ENCODE results near the gene LRRC4. TPM values are rescaled to one million over a fixed set of nuclear protein-coding genes. Genes with fewer than 3 reads are reported as not detected.

The LRRC4 gene
- total and polyA plus RNA-seq, 2 donors (not counting 3 experiments of a cell fraction or from before 2014, with no cell fraction given) = 3.8 to 4.2 TPM

DNA sequence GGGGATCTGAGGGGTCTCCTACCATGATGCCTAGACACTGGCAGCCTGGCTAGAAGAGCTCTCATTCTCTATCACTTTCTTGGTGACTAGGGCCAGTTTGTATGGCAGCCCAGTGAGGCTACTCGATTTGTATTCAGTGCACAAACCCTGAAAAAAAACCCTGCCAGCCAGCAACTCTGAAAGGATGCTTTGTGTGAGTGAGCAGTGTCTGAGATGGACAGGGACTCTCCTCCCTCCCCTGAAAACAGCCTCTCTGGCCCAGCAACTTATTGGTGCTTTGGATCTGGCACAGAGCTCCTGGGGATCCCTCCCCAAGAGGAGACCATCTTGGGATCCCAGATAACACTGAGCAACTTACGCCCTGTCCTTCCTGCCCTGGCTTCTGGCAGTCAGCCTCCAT, 10.8 kb upstream of the LRRC4 start:
- Histone ChIP-seq H3K4me3 (replicated peaks in 1 of 3; ENCODE audit: insufficient read depth in 1 of 3, low read depth in 1 of 3, low read length in 3 of 3) (no peak overlapping the region), H3K9ac (replicated peaks; ENCODE audit: extremely low read depth, insufficient read depth, low read length) (no peak overlapping the region), H4K20me1 (replicated peaks; ENCODE audit: control insufficient read depth, extremely low read depth, insufficient read depth, low read length) (peaks cover 7% of the 10 kb centered on the region), H3K27me3 (ENCODE audit: control insufficient read depth in 2 of 2, insufficient read depth in 2 of 2, low read length in 2 of 2) (no peaks in the 10 kb centered on the region), H3K79me2 (ENCODE audit: control insufficient read depth, insufficient read depth, low read length) (peaks cover 4% of the 10 kb centered on the region), H3K4me2 (ENCODE audit: insufficient read depth, low read length) (no peak overlapping the region), H3K4me1 (ENCODE audit: control insufficient read depth, extremely low read depth, insufficient read depth, low read length) (peaks cover 19% of the 10 kb centered on the region), H3K36me3 (ENCODE audit: control insufficient read depth in 2 of 2, extremely low read depth in 1 of 2, insufficient read depth in 2 of 2, low read length in 2 of 2) (peaks cover 0 to 3% of the 10 kb centered on the region in 2 experiments), H3K9me3 (replicated peaks; ENCODE audit: control insufficient read depth, insufficient read depth, low read length) (no peaks in the 10 kb centered on the region), H3K27ac (ENCODE audit: insufficient read depth, low read depth, low read length) (no peak overlapping the region), H2AFZ (ENCODE audit: low read depth, low read length) (no peak overlapping the region), H3K9me1 (replicated peaks; ENCODE audit: control insufficient read depth, extremely low read depth, insufficient read depth, low read length) (no peaks in the 10 kb centered on the region)
- intact Hi-C loops (cut with micrococcal nuclease) (no loop called here), dilution Hi-C loops (cut with MboI; ENCODE audit: extremely low pct_ligation_motif_present, low sequenced_read_pairs) (no loop called here)
- CTCF ChIA-PET = interaction anchor here (1.2 to 2.7 kb wide), 2 partner anchors 168 to 334 kb away, joined by 6 to 9 read pairs; no protein-coding TSS in a partner anchor
- TF ChIP-seq POLR2A (IDR thresholded peaks at IDR 0.05; ENCODE audit: low read depth, low read length) (no peak), JUN (IDR thresholded peaks at IDR 0.05; ENCODE audit: borderline replicate concordance, insufficient read depth, insufficient read length, low read depth) (no peak), POLR2AphosphoS5 (IDR thresholded peaks at IDR 0.05; ENCODE audit: insufficient read depth, low read depth, low read length) (no peak), MYC (IDR thresholded peaks at IDR 0.05; ENCODE audit: low read depth, low read length) (no peak), FOS (IDR thresholded peaks at IDR 0.05; ENCODE audit: borderline replicate concordance, insufficient read depth, low read length) (no peak), GATA2 (IDR thresholded peaks at IDR 0.05; ENCODE audit: insufficient read depth, insufficient read length, low read depth, low read length) (no peak)
- TF ChIP-seq, protein P1, sequence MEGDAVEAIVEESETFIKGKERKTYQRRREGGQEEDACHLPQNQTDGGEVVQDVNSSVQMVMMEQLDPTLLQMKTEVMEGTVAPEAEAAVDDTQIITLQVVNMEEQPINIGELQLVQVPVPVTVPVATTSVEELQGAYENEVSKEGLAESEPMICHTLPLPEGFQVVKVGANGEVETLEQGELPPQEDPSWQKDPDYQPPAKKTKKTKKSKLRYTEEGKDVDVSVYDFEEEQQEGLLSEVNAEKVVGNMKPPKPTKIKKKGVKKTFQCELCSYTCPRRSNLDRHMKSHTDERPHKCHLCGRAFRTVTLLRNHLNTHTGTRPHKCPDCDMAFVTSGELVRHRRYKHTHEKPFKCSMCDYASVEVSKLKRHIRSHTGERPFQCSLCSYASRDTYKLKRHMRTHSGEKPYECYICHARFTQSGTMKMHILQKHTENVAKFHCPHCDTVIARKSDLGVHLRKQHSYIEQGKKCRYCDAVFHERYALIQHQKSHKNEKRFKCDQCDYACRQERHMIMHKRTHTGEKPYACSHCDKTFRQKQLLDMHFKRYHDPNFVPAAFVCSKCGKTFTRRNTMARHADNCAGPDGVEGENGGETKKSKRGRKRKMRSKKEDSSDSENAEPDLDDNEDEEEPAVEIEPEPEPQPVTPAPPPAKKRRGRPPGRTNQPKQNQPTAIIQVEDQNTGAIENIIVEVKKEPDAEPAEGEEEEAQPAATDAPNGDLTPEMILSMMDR (IDR thresholded peaks at IDR 0.05; ENCODE audit: extremely low read depth in 1 of 2, insufficient read depth in 1 of 2, low read depth in 1 of 2, low read length in 2 of 2) = no peak
- no TSS peak for BruUV-seq (replicated peaks)
- no peak for DNase-seq (ENCODE audit: low read depth, low spot score)
- no peak for FAIRE-seq
- POLR2A ChIA-PET = no interaction called here
